Astrocyte of the cerebellum (primary cell): Measurements from ENCODE around the gene FSHR.

Experiments
- DNase-seq: peaks from one replicate; pipeline ENCODE4 v3.0.0-alpha.2; 2011; ENCODE audit warnings: low read depth
- H3K4me3 ChIP-seq: 2 replicates; pipeline ENCODE4 v1.5.1; 2011; ENCODE audit warnings: mild to moderate bottlenecking, low read depth, low read length, moderate library complexity
- CTCF ChIP-seq: IDR thresholded peaks from 2 replicates; pipeline ENCODE4 v1.5.1; 2012; ENCODE audit warnings: low read length, low read depth, moderate library complexity, mild to moderate bottlenecking; ENCODE audit errors: missing control alignments
- in situ Hi-C: cut with HindIII; loops from 2 replicates; pipeline ENCODE4 v1.10.0; 2017; ENCODE audit warnings: low sequenced_read_pairs

The FSHR gene

GRCh38 chr2:49162151-49162550 lies 7.8 kb upstream of the FSHR start:
- TF ChIP-seq CTCF = no peak
- in situ Hi-C loops = no loop called here
- no peak for DNase-seq
- no peak overlapping the region for H3K4me3 ChIP-seq

- no peak overlapping the region for H3K4me3 ChIP-seq
- no peak for TF ChIP-seq CTCF
- in situ Hi-C loops = no loop called here
- no peak for DNase-seq
These were observed 576 bp upstream of the FSHR start for GRCh38 chr2:49154891-49155290.

GRCh38 chr2:49153252-49153651 lies 1.1 kb downstream of the FSHR start:
- in situ Hi-C loops = no loop called here
- H3K4me3 ChIP-seq = no peak overlapping the region
- DNase-seq = peak; percentile 19
- TF ChIP-seq CTCF = no peak

- no peak for TF ChIP-seq CTCF
- in situ Hi-C loops = no loop called here
- no peak for DNase-seq
- H3K4me3 ChIP-seq = no peak overlapping the region
These were observed 1.5 kb downstream of the FSHR start for GRCh38 chr2:49152824-49153223.

GRCh38 chr2:49146401-49146800 lies 7.9 kb downstream of the FSHR start:
- H3K4me3 ChIP-seq = no peak overlapping the region
- no peak for TF ChIP-seq CTCF
- in situ Hi-C loops = no loop called here
- no peak for DNase-seq

- in situ Hi-C loops = no loop called here
These were observed 22.5 kb downstream of the FSHR start for GRCh38 chr2:49131801-49132200.

More at GRCh38 chr2:49131801-49132200, 22.5 kb downstream of the FSHR start:
- TF ChIP-seq CTCF = no peak
- no peak overlapping the region for H3K4me3 ChIP-seq
- DNase-seq = no peak
